SK-N-SH (cell line): ENCODE measurements around the gene ZNF664. TPM values are rescaled to one million over a fixed set of nuclear protein-coding genes. Genes with fewer than 3 reads are reported as not detected.

Experiments
- CTCF ChIA-PET: fragments of 300-600, 350-600 bp; formaldehyde crosslinking; extraction: SDS; loops from one replicate; lab custom pipeline; 2021; lab: Yijun Ruan, JAX
- POLR2A ChIA-PET: fragments of 350-600 bp; sonication (Branson Sonifier 250); formaldehyde crosslinking; extraction: SDS; loops from one replicate; lab custom pipeline; 2020; ENCODE audit warnings: antibody characterized with exemption, inconsistent platforms; lab: Yijun Ruan, JAX
- DNase-seq: peaks from one replicate; pipeline ENCODE4 v3.0.0; 2012
- H2AFZ ChIP-seq: fragments of 200-600 bp; sonication (generic); 2 replicates; pipeline ENCODE4 v1.8.1; 2016; ENCODE audit warnings: antibody characterized with exemption, mild to moderate bottlenecking, low read depth
- H3F3A ChIP-seq: fragments of 200-600 bp; sonication (generic); replicated peaks from 2 replicates; pipeline ENCODE3; 2016; ENCODE audit warnings: antibody characterized with exemption, mild to moderate bottlenecking; ENCODE audit not compliant: insufficient read depth
- H3K27ac ChIP-seq, 2 experiments: fragments of 200-500 bp in 1 of 2; fragments of 200-600 bp in 1 of 2; sonication (Bioruptor generic) in 1 of 2; sonication (generic), shearing (Covaris generic) in 1 of 2; 2 replicates each; pipeline versions ENCODE4 v1.5.1 to v1.6.1; 2014 to 2016; ENCODE audit warnings: low read depth in 2 of 2, inconsistent platforms in 1 of 2, low read length in 1 of 2, mild to moderate bottlenecking in 1 of 2, mixed read lengths in 1 of 2
- H3K27me3 ChIP-seq: fragments of 200-600 bp; sonication (generic), shearing (Covaris generic); 2 replicates; pipeline ENCODE4 v1.6.1; 2016; ENCODE audit warnings: mixed run types; ENCODE audit not compliant: insufficient read depth
- H3K36me3 ChIP-seq, 2 experiments: fragments of 200-500 bp in 1 of 2; fragments of 200-600 bp in 1 of 2; sonication (Bioruptor generic) in 1 of 2; sonication (generic) in 1 of 2; replicated peaks in 1 of 2; 2 replicates each; pipeline versions ENCODE3 to v1.5.1; 2014 to 2016; ENCODE audit warnings: low read length in 1 of 2, mild to moderate bottlenecking in 1 of 2; ENCODE audit not compliant: insufficient read depth in 2 of 2, control insufficient read depth in 1 of 2
- H3K4me1 ChIP-seq, 2 experiments: fragments of 200-500 bp in 1 of 2; fragments of 200-600 bp in 1 of 2; sonication (Bioruptor generic) in 1 of 2; sonication (generic), shearing (Covaris generic) in 1 of 2; 2 replicates each; pipeline versions ENCODE4 v1.5.1 to v1.6.1; 2014 to 2016; ENCODE audit warnings: low read depth in 1 of 2, low read length in 1 of 2, mixed run types in 1 of 2; ENCODE audit not compliant: insufficient read depth in 2 of 2, control insufficient read depth in 1 of 2
- H3K4me2 ChIP-seq: fragments of 200-600 bp; sonication (generic), shearing (Covaris generic); 2 replicates; pipeline ENCODE4 v1.6.1; 2017; ENCODE audit warnings: mixed run types
- H3K4me3 ChIP-seq, 2 experiments: fragments of 200-500 bp in 1 of 2; fragments of 200-600 bp in 1 of 2; sonication (Bioruptor generic) in 1 of 2; sonication (generic), shearing (Covaris generic) in 1 of 2; 2 replicates each; pipeline versions ENCODE4 v1.5.1 to v1.8.1; 2014 to 2016; ENCODE audit warnings: low read depth in 2 of 2, inconsistent platforms in 1 of 2, low read length in 1 of 2, mild to moderate bottlenecking in 1 of 2, mixed read lengths in 1 of 2, moderate library complexity in 1 of 2
- H3K79me2 ChIP-seq: fragments of 200-600 bp; sonication (generic); 2 replicates; pipeline ENCODE4 v1.8.1; 2017; ENCODE audit warnings: mild to moderate bottlenecking; ENCODE audit not compliant: insufficient read depth
- H3K9ac ChIP-seq: fragments of 200-600 bp; sonication (generic); 2 replicates; pipeline ENCODE4 v1.6.1; 2017; ENCODE audit warnings: mixed run types
- H3K9me2 ChIP-seq: fragments of 200-600 bp; sonication (generic); 2 replicates; pipeline ENCODE4 v1.6.1; 2017; ENCODE audit warnings: mixed run types
- H3K9me3 ChIP-seq: fragments of 200-600 bp; sonication (generic); 2 replicates; pipeline ENCODE4 v1.6.1; 2017; ENCODE audit warnings: mixed run types, mild to moderate bottlenecking, moderate library complexity
- H4K20me1 ChIP-seq: fragments of 200-600 bp; sonication (generic); 2 replicates; pipeline ENCODE4 v1.6.1; 2017; ENCODE audit warnings: mild to moderate bottlenecking, mixed run types; ENCODE audit not compliant: insufficient read depth
- CHD2 ChIP-seq: fragments of 150-350 bp; IDR thresholded peaks from 2 replicates; pipeline ENCODE4 v1.6.1; 2018; ENCODE audit warnings: low read length; ENCODE audit not compliant: partially characterized antibody
- CTCF ChIP-seq: fragments of 200-600 bp; sonication (generic); IDR thresholded peaks from 2 replicates; pipeline ENCODE4 v1.6.1; 2017; ENCODE audit warnings: antibody characterized with exemption, mild to moderate bottlenecking, moderate library complexity
- EP300 ChIP-seq, 2 experiments: IDR thresholded peaks; 2 replicates each; pipeline versions ENCODE4 v1.4.0 to v1.6.1; 2012; ENCODE audit warnings: borderline replicate concordance in 1 of 2, low read depth in 1 of 2, low read length in 1 of 2
- EZH2phosphoT487 ChIP-seq: fragments of 200-600 bp; sonication (generic); IDR thresholded peaks from 2 replicates; pipeline ENCODE4 v1.6.1; 2017; ENCODE audit warnings: low read depth, mixed run types, mild to moderate bottlenecking, antibody characterized with exemption, moderate library complexity, borderline replicate concordance
- FOXM1 ChIP-seq: IDR thresholded peaks from 2 replicates; pipeline ENCODE4 v1.4.0; 2012; ENCODE audit warnings: low read depth, mild to moderate bottlenecking
- GABPA ChIP-seq: IDR thresholded peaks from 2 replicates; pipeline ENCODE4 v1.4.0; 2012; ENCODE audit warnings: low read depth, mild to moderate bottlenecking
- MEF2A ChIP-seq: IDR thresholded peaks from 2 replicates; pipeline ENCODE4 v1.4.0; 2012; ENCODE audit warnings: low read depth, borderline replicate concordance
- MXI1 ChIP-seq: IDR thresholded peaks from 2 replicates; pipeline ENCODE4 v1.6.1; 2012; ENCODE audit warnings: mild to moderate bottlenecking, low read depth, low read length, improper control_type of control experiment
- NRF1 ChIP-seq: IDR thresholded peaks from 2 replicates; pipeline ENCODE4 v1.6.1; 2012; ENCODE audit warnings: low read depth, mild to moderate bottlenecking, low read length
- POLR2AphosphoS5 ChIP-seq: IDR thresholded peaks from 2 replicates; pipeline ENCODE4 v1.6.1; 2012; ENCODE audit warnings: low read depth, low read length
- RXRA ChIP-seq: IDR thresholded peaks from 2 replicates; pipeline ENCODE4 v1.4.0; 2012; ENCODE audit warnings: low read depth, mild to moderate bottlenecking, borderline replicate concordance
- SIN3A ChIP-seq: IDR thresholded peaks from 2 replicates; pipeline ENCODE4 v1.6.1; 2012; ENCODE audit warnings: low read depth, mild to moderate bottlenecking, low read length, moderate library complexity, borderline replicate concordance
- SMC3 ChIP-seq: IDR thresholded peaks from 2 replicates; pipeline ENCODE4 v1.6.1; 2012; ENCODE audit warnings: low read depth, low read length, improper control_type of control experiment
- TEAD4 ChIP-seq: IDR thresholded peaks from 2 replicates; pipeline ENCODE4 v1.4.0; 2012; ENCODE audit warnings: mild to moderate bottlenecking, borderline replicate concordance; ENCODE audit not compliant: insufficient read depth
- USF2 ChIP-seq: fragments of 150-350 bp; IDR thresholded peaks from 2 replicates; pipeline ENCODE4 v1.6.1; 2017; ENCODE audit warnings: antibody characterized with exemption, low read length, low read depth, borderline replicate concordance
- ZBTB33 ChIP-seq: IDR thresholded peaks from 2 replicates; pipeline ENCODE4 v1.4.0; 2012; ENCODE audit warnings: low read depth, borderline replicate concordance
- WGBS: methylation state at CpG from one replicate; pipeline ENCODE4 v1.1.6; 2017; ENCODE audit warnings: low lambda C conversion rate; 5-methylcytosine and 5-hydroxymethylcytosine counted together
- polyA plus RNA-seq, 3 experiments: library from polyadenylated mRNA; depleted of rRNA; stranded (reverse); fragments of >200 nt; gene quantifications; 2 replicates each; pipeline ENCODE4 v1.2.3, GENCODE V29; 2012

The ZNF664 gene
- polyA plus RNA-seq, 1 of the 3 experiments (the other 2 are of a cell fraction) = 34.9 TPM

GRCh38 chr12:123960029-123960735 is 12.8 kb upstream of the ZNF664 start:
- H3F3A ChIP-seq = no peaks in the 10 kb centered on the region
- H3K4me2 ChIP-seq = no peak overlapping the region

GRCh38 chr12:123960856-123961255 is 12.2 kb upstream of the ZNF664 start:
- CTCF ChIA-PET = interaction anchor here (1.2 to 1.8 kb wide), 2 partner anchors 23 to 24 kb away, joined by 3 to 5 read pairs; no protein-coding TSS in a partner anchor
- H3K9me3 ChIP-seq = no peaks in the 10 kb centered on the region
- H4K20me1 ChIP-seq = peaks cover 4% of the 10 kb centered on the region; the same call in 1 of the 2 replicates
- peaks cover 51% of the 10 kb centered on the region for H3K79me2 ChIP-seq
- H3K27me3 ChIP-seq = no peaks in the 10 kb centered on the region
- H3F3A ChIP-seq = no peaks in the 10 kb centered on the region
- POLR2A ChIA-PET = interaction anchor here (1.1 kb wide), 1 partner anchor 11 kb away, joined by 3 read pairs; no protein-coding TSS in a partner anchor
- 80% methylated on average over 4 of the region's 4 CpGs for WGBS
- peaks cover 3 to 5% of the 10 kb centered on the region in 2 experiments for H3K36me3 ChIP-seq
- H3K4me1 ChIP-seq = peaks cover 0 to 19% of the 10 kb centered on the region in 2 experiments; a peak in 2 of 4 replicates
- no peak overlapping the region for H3K9ac ChIP-seq
- no peak overlapping the region for H3K4me2 ChIP-seq
- H3K4me3 ChIP-seq = no peak overlapping the region
- no peaks in the 10 kb centered on the region for H3K9me2 ChIP-seq
- H2AFZ ChIP-seq = no peak overlapping the region
- no peak overlapping the region for H3K27ac ChIP-seq
- DNase-seq = no peak
- TF ChIP-seq NRF1 = no peak
- TF ChIP-seq RXRA = no peak
- TF ChIP-seq FOXM1 = no peak
- no peak for TF ChIP-seq SMC3
- no peak for TF ChIP-seq SIN3A
- no peak for TF ChIP-seq POLR2AphosphoS5
- no peak for TF ChIP-seq ZBTB33
- TF ChIP-seq CHD2 = no peak
- TF ChIP-seq MXI1 = no peak
- TF ChIP-seq GABPA = no peak
- no peak for TF ChIP-seq MEF2A
- TF ChIP-seq EP300 (IDR thresholded peaks at IDR 0.05; ENCODE audit: borderline replicate concordance in 1 of 2, low read depth in 1 of 2, low read length in 1 of 2) = no peak
- TF ChIP-seq CTCF = no peak
- TF ChIP-seq EZH2phosphoT487 = no peak
- TF ChIP-seq TEAD4 = no peak
- TF ChIP-seq USF2 = no peak

More at GRCh38 chr12:123960029-123960735, 12.8 kb upstream of the ZNF664 start:
- no peak for TF ChIP-seq SMC3
- Histone ChIP-seq H3K9ac (no peak overlapping the region), H4K20me1 (peaks cover 4% of the 10 kb centered on the region; the same call in 1 of the 2 replicates), H3K4me1 (peaks cover 0 to 19% of the 10 kb centered on the region in 2 experiments; a peak in 2 of 4 replicates), H3K9me3 (no peaks in the 10 kb centered on the region), H3K27me3 (no peaks in the 10 kb centered on the region), H3K27ac (no peak overlapping the region), H3K4me3 (no peak overlapping the region), H2AFZ (no peak overlapping the region), H3K36me3 (peaks cover 0 to 3% of the 10 kb centered on the region in 2 experiments), H3K9me2 (no peaks in the 10 kb centered on the region), H3K79me2 (peaks cover 44% of the 10 kb centered on the region)
- WGBS = 94% methylated on average over 9 of the region's 9 CpGs
- ChIA-PET CTCF (interaction anchor here (1.2 to 1.8 kb wide), 2 partner anchors 23 to 24 kb away, joined by 3 to 5 read pairs; no protein-coding TSS in a partner anchor), POLR2A (interaction anchor here (1.1 kb wide), 1 partner anchor 12 kb away, joined by 3 read pairs; no protein-coding TSS in a partner anchor)
- no peak for DNase-seq
